ENCODE results near the gene TRPV3.

Gene TRPV3

GRCh38 chr17:3558603-3559269 is 1.1 kb upstream of the TRPV3 start:
- Histone ChIP-seq H3K36me3 (replicated peaks; ENCODE audit: low read depth, low read length) (no peaks in the 10 kb centered on the region), H3K4me3 (ENCODE audit: low read length) (peak overlapping the region; percentile 79), H2AFZ (ENCODE audit: low read depth, low read length) (peak overlapping the region; percentile 87), H3K9me3 (ENCODE audit: insufficient read depth, low read length) (no peaks in the 10 kb centered on the region), H3K4me2 (ENCODE audit: low read length) (peak overlapping the region; percentile 96), H3K4me1 (ENCODE audit: low read length) (peaks cover 32% of the 10 kb centered on the region), H3K27ac (ENCODE audit: low read length) (peak overlapping the region; percentile 37), H4K20me1 (ENCODE audit: insufficient read depth, low read length) (no peaks in the 10 kb centered on the region), H3K79me2 (ENCODE audit: low read length) (no peaks in the 10 kb centered on the region), H3K27me3 (ENCODE audit: low read depth, low read length) (no peaks in the 10 kb centered on the region), H3K9ac (ENCODE audit: low read length) (peak overlapping the region; percentile 69)
- TF ChIP-seq CTCF (IDR thresholded peaks at IDR 0.05; ENCODE audit: low read depth, low read length) (no peak), EZH2phosphoT487 (IDR thresholded peaks at IDR 0.05; ENCODE audit: low read depth) (no peak)

- Histone ChIP-seq H3K79me2 (ENCODE audit: low read length) (no peaks in the 10 kb centered on the region), H3K4me2 (ENCODE audit: low read length) (peak overlapping the region; percentile 96; the same call in 1 of the 2 replicates), H3K27ac (ENCODE audit: low read length) (no peak overlapping the region), H3K27me3 (ENCODE audit: low read depth, low read length) (no peaks in the 10 kb centered on the region), H3K9ac (ENCODE audit: low read length) (no peak overlapping the region), H3K4me1 (ENCODE audit: low read length) (peaks cover 22% of the 10 kb centered on the region), H2AFZ (ENCODE audit: low read depth, low read length) (no peak overlapping the region), H4K20me1 (ENCODE audit: insufficient read depth, low read length) (no peaks in the 10 kb centered on the region), H3K36me3 (replicated peaks; ENCODE audit: low read depth, low read length) (no peaks in the 10 kb centered on the region), H3K4me3 (ENCODE audit: low read length) (no peak overlapping the region), H3K9me3 (ENCODE audit: insufficient read depth, low read length) (no peaks in the 10 kb centered on the region)
- no peak for TF ChIP-seq EZH2phosphoT487 (IDR thresholded peaks at IDR 0.05; ENCODE audit: low read depth)
These were observed 470 bp downstream of the TRPV3 start for GRCh38 chr17:3556916-3557767.

- Histone ChIP-seq H3K4me2 (ENCODE audit: low read length) (no peak overlapping the region), H3K4me1 (ENCODE audit: low read length) (peaks cover 22% of the 10 kb centered on the region), H3K4me3 (ENCODE audit: low read length) (no peak overlapping the region), H4K20me1 (ENCODE audit: insufficient read depth, low read length) (no peaks in the 10 kb centered on the region), H3K36me3 (replicated peaks; ENCODE audit: low read depth, low read length) (no peaks in the 10 kb centered on the region), H2AFZ (ENCODE audit: low read depth, low read length) (no peak overlapping the region), H3K79me2 (ENCODE audit: low read length) (no peaks in the 10 kb centered on the region), H3K27ac (ENCODE audit: low read length) (no peak overlapping the region), H3K9ac (ENCODE audit: low read length) (no peak overlapping the region), H3K9me3 (ENCODE audit: insufficient read depth, low read length) (no peaks in the 10 kb centered on the region), H3K27me3 (ENCODE audit: low read depth, low read length) (no peaks in the 10 kb centered on the region)
- TF ChIP-seq EZH2phosphoT487 (IDR thresholded peaks at IDR 0.05; ENCODE audit: low read depth) = no peak
These were observed 1.2 kb downstream of the TRPV3 start for GRCh38 chr17:3556239-3556915.

- Histone ChIP-seq H3K4me3 (ENCODE audit: low read length) (no peak overlapping the region), H2AFZ (ENCODE audit: low read depth, low read length) (no peak overlapping the region), H3K4me2 (ENCODE audit: low read length) (no peak overlapping the region), H3K9ac (ENCODE audit: low read length) (no peak overlapping the region), H3K79me2 (ENCODE audit: low read length) (no peaks in the 10 kb centered on the region), H3K36me3 (replicated peaks; ENCODE audit: low read depth, low read length) (no peaks in the 10 kb centered on the region), H3K9me3 (ENCODE audit: insufficient read depth, low read length) (no peaks in the 10 kb centered on the region), H3K27me3 (ENCODE audit: low read depth, low read length) (no peaks in the 10 kb centered on the region), H3K27ac (ENCODE audit: low read length) (no peak overlapping the region), H3K4me1 (ENCODE audit: low read length) (peaks cover 22% of the 10 kb centered on the region), H4K20me1 (ENCODE audit: insufficient read depth, low read length) (no peaks in the 10 kb centered on the region)
- TF ChIP-seq EZH2phosphoT487 (IDR thresholded peaks at IDR 0.05; ENCODE audit: low read depth) (no peak), CTCF (IDR thresholded peaks at IDR 0.05; ENCODE audit: low read depth, low read length) (no peak)
These were observed 2.3 kb downstream of the TRPV3 start for GRCh38 chr17:3555189-3555796.

Data from OCI-LY3 (cell line).